Astrocyte of the spinal cord (primary cell): ENCODE results near the gene KLHL26.

Experiments
- DNase-seq: peaks from one replicate; pipeline ENCODE4 v3.0.0; 2011; ENCODE audit warnings: low read depth, low spot score
- H3K4me3 ChIP-seq: 2 replicates; pipeline ENCODE4 v1.5.1; 2011; ENCODE audit warnings: low read depth, mild to moderate bottlenecking, low read length, moderate library complexity
- in situ Hi-C: cut with HindIII; loops from 2 replicates; pipeline ENCODE4 v1.10.0; 2017; ENCODE audit warnings: low sequenced_read_pairs
- TF ChIP-seq, protein P1 (sequence below): IDR thresholded peaks from 2 replicates; pipeline ENCODE4 v1.5.1; 2012; ENCODE audit warnings: low read depth, mild to moderate bottlenecking, low read length, inconsistent platforms

The KLHL26 gene

DNA sequence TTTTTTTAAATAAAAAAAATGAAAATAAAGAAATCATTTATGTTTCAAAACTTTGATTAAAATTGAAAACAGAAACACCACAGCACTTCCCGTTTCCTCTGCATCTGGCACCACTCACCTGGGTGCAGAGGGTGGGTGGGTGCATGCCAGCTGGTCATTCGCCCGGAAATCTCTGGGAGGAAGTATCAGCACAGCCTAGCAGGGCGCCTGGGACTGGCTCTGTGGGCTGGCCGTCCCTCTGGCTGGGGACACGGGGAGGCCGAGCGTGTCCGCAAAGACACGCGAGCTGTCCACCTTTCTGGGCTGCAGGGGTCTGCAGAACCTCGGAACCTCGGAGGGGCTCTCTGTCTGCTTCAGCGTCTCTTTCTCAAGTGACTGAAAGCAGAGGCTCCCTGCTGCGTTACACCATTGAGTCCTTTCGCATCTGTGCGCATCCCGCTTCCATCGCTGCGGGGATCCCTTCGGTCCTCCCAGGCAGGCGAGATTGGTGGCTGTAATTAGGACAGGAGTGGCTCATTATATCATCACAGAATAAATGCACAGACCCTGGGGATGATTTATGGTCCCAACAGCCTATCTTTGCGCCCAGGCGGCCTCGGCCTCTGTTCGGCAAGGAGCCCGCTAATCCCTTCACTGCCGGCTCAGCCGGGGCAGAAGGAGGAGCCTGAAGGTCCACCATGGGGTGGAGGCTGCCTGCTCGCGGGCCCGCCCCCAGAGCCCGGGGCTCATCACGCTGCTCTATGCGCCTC, 63.8 kb downstream of the KLHL26 start:
- DNase-seq, result peak; percentile 45
- in situ Hi-C loops, result no loop called here
- peak overlapping the region; percentile 22 for H3K4me3 ChIP-seq
- TF ChIP-seq, protein P1, sequence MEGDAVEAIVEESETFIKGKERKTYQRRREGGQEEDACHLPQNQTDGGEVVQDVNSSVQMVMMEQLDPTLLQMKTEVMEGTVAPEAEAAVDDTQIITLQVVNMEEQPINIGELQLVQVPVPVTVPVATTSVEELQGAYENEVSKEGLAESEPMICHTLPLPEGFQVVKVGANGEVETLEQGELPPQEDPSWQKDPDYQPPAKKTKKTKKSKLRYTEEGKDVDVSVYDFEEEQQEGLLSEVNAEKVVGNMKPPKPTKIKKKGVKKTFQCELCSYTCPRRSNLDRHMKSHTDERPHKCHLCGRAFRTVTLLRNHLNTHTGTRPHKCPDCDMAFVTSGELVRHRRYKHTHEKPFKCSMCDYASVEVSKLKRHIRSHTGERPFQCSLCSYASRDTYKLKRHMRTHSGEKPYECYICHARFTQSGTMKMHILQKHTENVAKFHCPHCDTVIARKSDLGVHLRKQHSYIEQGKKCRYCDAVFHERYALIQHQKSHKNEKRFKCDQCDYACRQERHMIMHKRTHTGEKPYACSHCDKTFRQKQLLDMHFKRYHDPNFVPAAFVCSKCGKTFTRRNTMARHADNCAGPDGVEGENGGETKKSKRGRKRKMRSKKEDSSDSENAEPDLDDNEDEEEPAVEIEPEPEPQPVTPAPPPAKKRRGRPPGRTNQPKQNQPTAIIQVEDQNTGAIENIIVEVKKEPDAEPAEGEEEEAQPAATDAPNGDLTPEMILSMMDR, result no peak

DNA sequence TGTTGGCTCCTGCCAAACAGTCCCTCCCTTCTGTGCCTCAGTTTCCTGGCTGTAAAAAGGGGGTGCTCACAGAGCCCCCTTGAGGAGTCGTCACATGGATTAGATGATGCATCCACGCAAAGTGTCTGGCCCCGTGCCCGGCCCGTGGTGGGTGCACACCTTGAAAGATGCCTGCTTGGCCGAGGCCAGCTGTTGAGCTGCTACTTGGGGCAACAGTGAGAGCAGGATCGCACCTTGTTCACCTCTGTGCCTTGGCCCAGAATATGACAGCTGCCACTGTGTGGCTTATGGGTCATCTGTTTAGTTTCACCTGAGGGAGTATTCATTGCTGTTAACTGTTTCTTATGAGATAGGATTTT, 64.4 kb downstream of the KLHL26 start:
- DNase-seq, result no peak
- TF ChIP-seq, protein P1, result no peak
- in situ Hi-C loops, result no loop called here
- H3K4me3 ChIP-seq, result peak overlapping the region; percentile 22

DNA sequence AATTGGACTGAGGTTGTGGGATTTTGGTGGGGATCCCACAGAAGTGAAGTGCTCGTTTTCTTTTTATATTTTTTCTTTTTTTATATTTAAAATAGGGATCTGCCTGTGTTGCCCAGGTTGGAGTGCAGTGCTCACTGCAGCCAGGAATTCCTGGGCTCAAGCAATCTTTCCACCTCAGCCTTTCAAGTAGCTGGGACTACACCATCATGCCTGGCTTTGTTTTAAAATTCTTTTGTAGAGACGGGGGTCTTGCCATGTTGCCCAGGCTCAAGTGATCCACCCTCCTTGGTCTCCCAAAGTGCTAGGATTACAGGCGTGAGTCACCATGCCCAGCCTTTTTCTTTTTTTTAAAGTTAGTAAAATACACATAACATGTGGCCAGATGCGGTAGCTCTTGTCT, 67.2 kb downstream of the KLHL26 start:
- in situ Hi-C loops, result no loop called here
- no peak for DNase-seq
- TF ChIP-seq, protein P1, result no peak
- no peak overlapping the region for H3K4me3 ChIP-seq

DNA sequence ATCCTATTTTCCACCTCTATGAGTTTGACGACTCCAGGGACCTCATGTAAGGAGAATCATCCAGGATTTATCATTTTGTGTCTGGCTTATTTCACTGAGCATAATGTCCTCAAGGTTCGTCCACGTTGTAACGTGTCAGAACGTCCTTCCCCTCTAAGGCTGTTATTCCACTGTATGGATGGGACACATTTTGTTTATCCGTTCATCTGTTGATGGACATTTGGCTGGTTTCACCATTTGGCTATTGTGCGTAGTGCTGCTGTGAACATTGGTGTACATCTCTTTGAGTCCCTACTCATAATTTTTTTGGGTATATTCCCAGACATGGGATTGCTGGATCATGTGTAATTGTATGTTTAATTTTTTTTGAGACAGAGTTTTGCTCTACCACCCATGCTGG, 68.1 kb downstream of the KLHL26 start:
- no peak for DNase-seq
- H3K4me3 ChIP-seq, result no peak overlapping the region
- TF ChIP-seq, protein P1, result no peak
- in situ Hi-C loops, result no loop called here

DNA sequence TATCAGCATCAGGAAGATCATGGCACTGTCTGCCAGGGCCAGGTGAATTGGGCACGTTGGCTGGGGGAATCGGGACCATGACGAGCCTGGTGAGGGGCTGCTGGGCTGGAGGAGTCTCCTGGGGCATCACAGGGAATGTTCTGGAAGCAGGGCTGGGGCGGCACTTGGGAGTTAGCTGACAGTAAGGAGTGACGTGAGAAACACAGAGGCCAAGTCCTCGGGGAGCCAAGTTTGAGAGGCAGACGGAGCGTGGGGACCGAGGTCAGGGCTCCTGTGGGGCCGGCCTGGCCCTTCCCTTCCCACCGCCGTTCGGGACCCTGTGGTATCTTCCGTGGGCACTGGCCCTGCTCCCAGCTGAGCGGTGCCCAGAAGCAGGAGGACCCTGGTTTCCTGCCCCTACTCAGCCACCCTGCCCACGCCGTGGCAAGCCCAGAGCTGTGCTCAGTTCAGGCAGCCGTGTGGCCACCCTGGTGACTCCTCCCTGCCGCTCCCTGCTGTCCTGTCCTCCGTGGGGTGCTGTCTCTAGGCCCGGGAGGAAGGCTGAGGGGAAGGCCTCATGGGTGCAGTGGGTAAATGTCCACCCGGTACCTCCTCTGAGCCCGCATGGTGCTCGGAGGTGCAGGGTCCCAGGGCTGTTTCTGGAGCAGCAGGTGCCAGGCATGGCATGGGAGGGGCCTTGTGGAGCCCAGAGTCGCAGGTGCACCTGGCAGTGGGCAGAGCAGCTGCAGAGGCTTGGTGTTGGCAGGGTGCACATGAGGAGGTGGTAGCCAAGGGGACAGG, 71.8 kb downstream of the KLHL26 start:
- H3K4me3 ChIP-seq, result no peak overlapping the region
- in situ Hi-C loops, result no loop called here
- DNase-seq, result no peak
- TF ChIP-seq, protein P1, result no peak

DNA sequence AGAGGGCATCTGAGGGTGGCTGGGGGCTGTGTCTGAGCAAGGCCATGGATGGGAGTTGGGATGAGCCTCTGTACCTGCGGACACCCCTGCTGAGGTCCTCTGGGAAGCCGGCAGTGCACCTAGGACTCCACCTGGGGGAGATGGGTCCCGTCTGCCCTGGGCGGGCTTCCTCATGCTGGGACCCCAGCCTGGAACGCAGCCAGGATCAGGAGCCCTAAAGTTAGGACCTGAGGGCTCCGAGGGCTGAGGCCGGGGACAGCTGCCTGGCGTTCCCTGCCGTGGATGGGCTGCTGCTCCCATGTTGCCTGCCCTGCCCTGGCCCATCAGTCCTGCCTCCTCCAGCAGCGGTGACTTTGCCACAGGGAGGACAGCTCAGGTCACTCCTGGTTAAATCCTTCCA, 72.7 kb downstream of the KLHL26 start:
- DNase-seq, result no peak
- no peak overlapping the region for H3K4me3 ChIP-seq
- in situ Hi-C loops, result no loop called here
- TF ChIP-seq, protein P1, result no peak
